RWPE2 (cell line): Measurements from ENCODE around the gene IGFBPL1.
A peak's percentile ranks its signal among the peaks of the same experiment; 100 is the strongest.

Experiments used
- ATAC-seq: fragments of 200-7000 bp; cut with Tn5 transposase; 3 replicates; pipeline ENCODE4 v1.9.1; 2021; ENCODE audit warnings: low read depth
- DNase-seq: peaks from one replicate; pipeline ENCODE4 v3.0.0-alpha.2; 2020; ENCODE audit warnings: low spot score
- H3K27ac ChIP-seq: fragments of 450-650 bp; 2 replicates; pipeline ENCODE4 v1.5.1; 2017; ENCODE audit warnings: mild to moderate bottlenecking; ENCODE audit not compliant: poor library complexity, severe bottlenecking
- H3K27me3 ChIP-seq: fragments of 250-450 bp; sonication (Bioruptor Pico); 2 replicates; pipeline ENCODE4 v1.5.1; 2021; ENCODE audit warnings: mild to moderate bottlenecking, moderate library complexity; ENCODE audit not compliant: insufficient read depth, poor library complexity, severe bottlenecking
- H3K36me3 ChIP-seq: fragments of 250-450 bp; sonication (Bioruptor Pico); 2 replicates; pipeline ENCODE4 v1.5.1; 2020; ENCODE audit warnings: low read depth, mild to moderate bottlenecking, moderate library complexity
- H3K4me1 ChIP-seq: fragments of 250-450 bp; sonication (Bioruptor Pico); 2 replicates; pipeline ENCODE4 v1.5.1; 2021; ENCODE audit warnings: mild to moderate bottlenecking, moderate library complexity; ENCODE audit not compliant: insufficient read depth, poor library complexity, severe bottlenecking
- H3K4me3 ChIP-seq: fragments of 250-450 bp; sonication (Bioruptor Pico); 2 replicates; pipeline ENCODE4 v1.5.1; 2021; ENCODE audit warnings: mild to moderate bottlenecking, moderate library complexity; ENCODE audit not compliant: severe bottlenecking
- H3K9me3 ChIP-seq: fragments of 250-450 bp; sonication (Bioruptor Pico); 2 replicates; pipeline ENCODE4 v1.5.1; 2021; ENCODE audit warnings: mild to moderate bottlenecking, moderate library complexity; ENCODE audit not compliant: severe bottlenecking
- CTCF ChIP-seq: fragments of 450-650 bp; IDR thresholded peaks from one replicate; pipeline ENCODE4 v1.5.1; 2017; ENCODE audit warnings: mild to moderate bottlenecking, moderate library complexity; ENCODE audit not compliant: poor library complexity, severe bottlenecking

IGFBPL1 gene

GRCh38 chr9:38418366-38418765, 5.9 kb downstream of the IGFBPL1 start:
- no peak overlapping the region for H3K4me3 ChIP-seq
- DNase-seq (no peak), ATAC-seq (no peak)
- H3K36me3 ChIP-seq = no peaks in the 10 kb centered on the region
- no peak overlapping the region for H3K27ac ChIP-seq
- TF ChIP-seq CTCF = no peak
- H3K27me3 ChIP-seq = peaks cover 12% of the 10 kb centered on the region
- no peaks in the 10 kb centered on the region for H3K4me1 ChIP-seq
- H3K9me3 ChIP-seq = no peaks in the 10 kb centered on the region

GRCh38 chr9:38417003-38417945, 7.0 kb downstream of the IGFBPL1 start:
- peaks cover 4% of the 10 kb centered on the region for H3K27me3 ChIP-seq
- no peaks in the 10 kb centered on the region for H3K36me3 ChIP-seq
- no peak overlapping the region for H3K27ac ChIP-seq
- no peak overlapping the region for H3K4me3 ChIP-seq
- H3K9me3 ChIP-seq = no peaks in the 10 kb centered on the region
- DNase-seq (no peak), ATAC-seq (no peak; the same call in 2 of the 3 replicates)
- TF ChIP-seq CTCF = peak; percentile 36
- H3K4me1 ChIP-seq = no peaks in the 10 kb centered on the region

- DNase-seq = no peak
- Histone ChIP-seq H3K27me3 (no peaks in the 10 kb centered on the region), H3K36me3 (no peaks in the 10 kb centered on the region), H3K4me1 (no peaks in the 10 kb centered on the region), H3K9me3 (no peaks in the 10 kb centered on the region), H3K27ac (no peak overlapping the region), H3K4me3 (no peak overlapping the region)
- TF ChIP-seq CTCF = no peak
- ATAC-seq = no peak
These were observed 7.8 kb downstream of the IGFBPL1 start for GRCh38 chr9:38416461-38416860.

GRCh38 chr9:38415856-38416255, 8.4 kb downstream of the IGFBPL1 start:
- Histone ChIP-seq H3K4me3 (no peak overlapping the region), H3K9me3 (no peaks in the 10 kb centered on the region), H3K36me3 (no peaks in the 10 kb centered on the region), H3K4me1 (no peaks in the 10 kb centered on the region), H3K27me3 (no peaks in the 10 kb centered on the region), H3K27ac (no peak overlapping the region)
- no peak for ATAC-seq
- TF ChIP-seq CTCF = no peak
- DNase-seq = no peak

- DNase-seq (no peak), ATAC-seq (no peak)
- no peak overlapping the region for H3K27ac ChIP-seq
- no peaks in the 10 kb centered on the region for H3K27me3 ChIP-seq
- no peaks in the 10 kb centered on the region for H3K36me3 ChIP-seq
- H3K4me3 ChIP-seq = no peak overlapping the region
- H3K9me3 ChIP-seq = no peaks in the 10 kb centered on the region
- TF ChIP-seq CTCF = no peak
- no peaks in the 10 kb centered on the region for H3K4me1 ChIP-seq
These were observed 10.1 kb downstream of the IGFBPL1 start for GRCh38 chr9:38414040-38414723.
